Fibroblast of the conjunctiva (primary cell): ENCODE measurements around the gene EXOC3L4.
A peak's percentile ranks its signal among the peaks of the same experiment; 100 is the strongest.
"Not testable (repeated sequence)": the region's sequence is repeated elsewhere in the genome, so short reads cannot be mapped to it uniquely, and the experiment has no call there.

Experiments
- DNase-seq: peaks from one replicate; pipeline ENCODE4 v3.0.0-alpha.2; 2010; ENCODE audit warnings: low read depth

EXOC3L4 gene

DNA sequence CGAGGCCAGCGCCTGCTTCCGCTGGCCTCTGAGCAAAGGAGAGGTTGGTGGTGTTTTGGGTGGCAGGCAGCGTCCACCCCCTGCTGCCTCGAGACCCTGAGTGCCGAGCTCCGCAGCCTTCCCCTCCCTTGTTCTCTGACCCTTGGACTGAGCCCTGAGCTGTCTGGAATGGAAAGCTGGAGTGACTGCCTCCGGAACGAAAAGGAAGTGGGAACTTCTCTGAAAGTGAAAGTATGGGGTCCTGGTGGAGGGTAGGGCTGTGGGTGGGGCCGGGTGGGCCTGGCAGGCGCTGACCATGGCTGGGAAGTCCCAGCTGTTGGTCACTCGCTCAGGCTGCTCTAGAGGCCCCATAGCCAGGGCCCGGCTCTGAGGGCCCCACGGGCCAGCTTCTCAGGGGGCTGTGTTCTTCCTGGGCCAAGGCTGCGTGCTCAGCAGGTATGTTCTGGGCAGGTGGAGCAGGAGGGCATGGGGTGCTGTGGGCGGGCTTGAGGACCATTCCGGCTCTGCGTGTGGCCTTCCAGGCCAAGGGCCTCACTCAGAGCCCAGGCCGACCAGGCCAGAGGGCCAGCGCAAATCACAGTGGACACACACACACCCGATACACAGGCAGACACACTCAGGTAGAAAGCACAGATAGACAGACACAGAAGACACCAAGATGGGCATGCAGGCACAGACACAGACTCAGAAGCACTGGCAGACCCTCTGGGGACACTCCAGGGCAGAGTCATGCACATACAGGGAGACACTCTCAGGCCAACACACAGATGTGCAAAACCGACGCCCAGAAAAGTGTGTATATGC, at the start of gene EXOC3L4:
Gene EXOC3L4, plus strand, starts transcription at position 320 of the 804 bp plus-strand sequence. CDS start 5,495 bp downstream, outside the sequence.
- DNase-seq: no peak

DNA sequence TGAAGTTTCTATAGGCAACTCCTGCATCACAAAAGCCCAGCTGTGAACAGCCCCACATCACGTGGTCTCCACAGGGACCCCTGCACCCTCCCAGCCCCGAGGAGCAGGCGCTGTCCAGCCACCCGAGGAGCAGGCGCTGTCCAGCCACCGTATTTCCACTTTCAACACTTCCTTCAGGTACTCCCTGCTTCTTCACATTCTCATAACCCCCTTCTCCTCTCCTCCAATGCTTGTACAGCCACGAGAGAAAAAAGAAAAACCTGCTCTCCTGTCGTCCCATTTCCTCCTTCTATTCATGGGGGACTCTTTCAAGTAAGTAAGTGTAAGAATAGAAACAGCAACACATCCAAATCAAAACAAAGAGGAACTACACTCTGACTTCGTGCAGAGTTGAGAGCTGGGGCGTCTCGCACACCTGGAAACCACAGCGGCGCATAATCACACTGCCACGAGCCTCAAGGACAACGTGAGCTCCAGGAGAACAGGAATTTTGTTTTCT, 49.1 kb upstream of the EXOC3L4 start:
- DNase-seq: no peak

DNA sequence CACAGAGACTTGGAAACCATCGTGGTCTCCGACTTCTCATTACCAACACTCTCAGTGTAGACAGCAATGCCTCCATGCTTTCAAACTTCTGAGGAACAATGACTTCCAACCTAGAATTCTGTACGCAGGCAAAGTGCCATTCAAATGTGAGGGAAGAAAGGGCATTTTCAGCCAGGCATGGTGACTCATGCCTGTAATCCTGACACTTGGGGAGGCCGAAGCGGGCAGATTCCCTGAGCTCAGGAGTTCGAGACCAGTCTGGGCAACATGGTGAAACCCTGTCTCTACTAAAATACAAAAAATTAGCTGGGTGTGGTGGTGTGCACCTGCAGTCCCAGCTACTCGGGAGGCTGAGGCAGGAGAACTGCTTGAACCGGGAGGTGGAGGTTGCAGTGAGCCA, 47.1 kb upstream of the EXOC3L4 start:
- DNase-seq: not testable (repeated sequence)

DNA sequence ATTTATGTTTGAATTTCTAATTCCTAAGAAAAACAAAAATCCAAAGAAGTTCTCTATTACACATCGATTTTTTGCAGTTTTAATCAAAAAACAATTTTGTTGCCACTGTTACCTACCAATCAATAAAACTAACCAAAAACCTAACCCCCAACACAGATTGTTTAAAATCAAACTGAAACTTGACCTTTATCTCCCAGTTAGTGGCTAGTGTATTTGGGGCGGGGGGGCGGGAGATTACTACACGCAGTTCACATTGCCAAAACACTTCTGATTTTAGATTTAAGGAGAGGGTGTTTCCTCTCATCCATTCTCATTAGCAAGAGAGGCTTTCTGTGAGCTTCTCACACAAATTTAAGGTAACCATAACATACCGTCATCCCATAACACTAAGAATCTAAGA, 43.6 kb upstream of the EXOC3L4 start:
- DNase-seq: no peak

DNA sequence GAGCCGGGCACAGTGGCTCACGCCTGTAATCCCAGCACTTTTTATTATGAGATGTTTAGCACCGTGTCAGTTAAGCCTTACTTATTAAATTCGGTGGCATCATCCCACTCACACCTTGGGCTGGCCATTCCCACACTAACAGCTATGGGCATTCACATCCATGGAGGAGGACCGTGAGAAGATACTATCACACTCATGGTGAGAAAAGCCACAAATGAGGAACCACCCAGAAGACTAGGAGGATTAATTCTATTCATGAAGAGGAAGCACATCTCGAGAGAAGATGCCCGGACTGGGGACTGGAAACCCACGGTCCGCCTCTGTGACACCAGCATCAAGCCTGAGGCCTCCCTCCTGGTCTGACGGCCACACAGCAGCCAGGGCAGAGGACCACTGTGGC, 42.1 kb upstream of the EXOC3L4 start:
- no peak for DNase-seq

GRCh38 chr14:103055695-103056094, 38.8 kb upstream of the EXOC3L4 start:
- DNase-seq: no peak

- peak; percentile 41 for DNase-seq
Observed at GRCh38 chr14:103056322-103057027, 38.0 kb upstream of the EXOC3L4 start.

- DNase-seq: no peak
Observed at GRCh38 chr14:103057028-103057371, 37.5 kb upstream of the EXOC3L4 start.

DNA sequence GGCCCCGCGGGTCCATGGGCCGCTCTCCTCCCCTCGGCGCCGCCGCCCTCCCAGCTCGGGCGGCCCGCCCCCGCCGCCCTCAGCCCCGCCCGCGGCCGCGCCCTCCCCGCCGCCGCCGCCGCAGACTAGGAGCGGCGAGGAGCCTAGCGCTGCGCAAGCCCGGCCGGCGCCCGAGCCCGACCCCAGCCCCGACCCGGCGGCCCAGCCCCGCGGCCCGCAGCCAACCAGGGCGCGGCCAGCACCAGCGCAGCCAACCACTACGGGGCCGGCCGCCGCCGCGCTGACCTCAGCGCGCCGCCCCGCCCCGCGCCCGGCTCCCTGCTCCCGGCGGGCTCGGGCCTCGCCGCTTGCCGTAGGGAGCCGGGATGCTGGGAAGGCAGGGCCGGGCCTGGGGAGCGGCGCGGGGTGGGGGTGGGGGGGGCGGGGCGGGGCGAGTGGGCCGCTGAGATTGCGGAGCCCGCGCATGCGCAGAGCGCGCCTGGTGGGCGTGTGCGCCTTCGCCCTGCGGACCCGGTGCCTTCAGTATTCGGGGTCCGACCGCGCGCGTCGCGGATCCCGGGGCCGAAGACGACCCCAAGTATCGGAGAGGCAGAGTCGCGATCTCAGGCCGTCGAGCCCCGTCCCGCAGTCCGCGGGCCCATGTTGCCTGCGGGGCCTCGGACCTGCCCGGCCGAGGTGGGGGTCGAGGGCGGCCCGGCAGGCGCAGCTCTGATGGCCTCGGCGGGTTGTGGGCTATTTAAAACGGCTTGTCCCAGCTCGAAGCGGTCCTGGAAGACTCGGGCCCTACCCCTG, 37.0 kb upstream of the EXOC3L4 start, which contains the start of gene CDC42BPB:
Gene CDC42BPB, minus strand, starts transcription at position 178 of the 792 bp plus-strand sequence. CDS start 376 bp downstream, outside the sequence.
- DNase-seq: peak; percentile 77

DNA sequence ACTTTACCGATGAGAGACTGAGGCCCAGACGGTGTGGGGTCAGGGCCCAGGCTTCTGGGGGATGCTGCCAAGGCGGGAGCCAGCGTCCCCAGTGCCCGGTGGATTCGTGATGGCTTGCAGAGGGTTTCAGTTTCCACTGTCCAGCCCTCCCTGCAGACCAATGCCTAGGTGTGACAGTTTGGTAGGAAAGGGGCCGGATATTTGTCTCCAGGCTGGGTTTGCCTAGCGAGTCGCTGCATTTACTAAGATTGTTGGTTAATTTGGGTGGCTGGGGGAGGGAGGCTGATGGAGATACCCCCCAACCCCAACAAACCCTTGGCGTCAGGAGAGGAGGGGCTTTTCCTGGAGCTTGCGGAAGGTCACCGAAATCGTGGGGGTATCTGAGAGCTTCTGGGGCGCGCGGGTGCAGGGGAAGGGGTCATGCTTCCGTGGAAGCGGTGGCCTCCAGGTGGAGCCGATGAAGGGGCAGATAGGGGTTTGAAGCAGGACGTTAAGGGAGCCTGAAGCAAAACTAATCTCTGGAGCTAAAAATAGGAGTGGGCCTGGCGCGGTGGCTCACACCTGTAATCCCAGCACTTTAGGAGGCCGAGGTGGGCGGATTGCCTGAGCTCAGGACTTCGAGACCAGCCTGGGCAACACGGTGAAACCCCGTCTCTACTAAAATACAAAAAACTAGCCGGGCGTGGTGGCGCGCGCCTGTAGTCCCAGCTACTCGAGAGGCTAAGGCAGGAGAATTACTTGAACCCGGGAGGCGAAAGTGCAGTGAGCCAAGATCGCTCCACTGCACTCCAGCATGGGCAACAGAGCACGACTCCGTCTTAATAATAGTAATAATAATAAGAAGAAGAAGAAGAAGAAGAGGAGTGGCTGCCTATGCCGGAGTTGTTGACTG, 36.1 kb upstream of the EXOC3L4 start:
- no peak for DNase-seq

DNA sequence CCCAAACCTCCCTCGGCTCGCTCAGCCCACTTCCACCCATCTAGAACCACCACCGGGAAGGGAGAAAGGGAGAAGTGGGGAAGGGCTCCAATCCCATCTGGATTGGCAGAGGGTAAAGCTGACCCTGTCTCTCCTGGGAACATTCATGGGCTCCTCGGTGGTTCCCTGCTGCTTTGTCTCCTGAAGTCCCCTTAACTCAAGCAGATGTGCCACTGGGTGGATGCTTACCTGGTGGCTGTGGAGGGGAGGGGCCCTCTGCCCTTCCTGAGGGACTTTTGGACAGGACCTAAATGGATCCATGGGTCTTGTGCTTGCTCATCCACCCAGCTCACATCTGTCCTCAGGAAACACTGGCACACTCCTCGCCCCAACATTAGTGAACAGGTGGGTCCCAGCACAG, 35.0 kb upstream of the EXOC3L4 start:
- no peak for DNase-seq

- DNase-seq: no peak
Observed at GRCh38 chr14:103061482-103061976, 33.0 kb upstream of the EXOC3L4 start.

- no peak for DNase-seq
Observed at GRCh38 chr14:103064436-103064835, 30.1 kb upstream of the EXOC3L4 start.

- no peak for DNase-seq
Observed at GRCh38 chr14:103064978-103065377, 29.5 kb upstream of the EXOC3L4 start.

DNA sequence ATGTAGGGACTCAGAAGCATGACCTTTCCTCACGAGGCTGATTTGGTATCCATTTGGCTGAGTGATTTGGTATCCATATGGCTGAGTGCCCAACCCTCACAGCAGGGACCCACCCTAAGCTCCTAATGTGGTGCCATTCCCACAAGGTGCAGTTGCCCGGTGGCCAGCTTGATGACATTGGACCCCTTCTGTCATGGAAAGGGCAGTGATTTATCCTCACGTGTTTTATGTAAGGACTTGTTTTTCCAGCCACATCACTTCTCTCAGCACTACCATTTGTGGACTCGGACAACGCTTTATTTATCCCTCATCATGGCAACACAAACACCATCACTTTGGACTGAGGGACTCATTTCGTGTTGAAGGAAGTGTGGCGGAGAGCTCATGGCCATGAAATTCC, 28.7 kb upstream of the EXOC3L4 start:
- no peak for DNase-seq

- no peak for DNase-seq
Observed at GRCh38 chr14:103066399-103066798, 28.1 kb upstream of the EXOC3L4 start.

DNA sequence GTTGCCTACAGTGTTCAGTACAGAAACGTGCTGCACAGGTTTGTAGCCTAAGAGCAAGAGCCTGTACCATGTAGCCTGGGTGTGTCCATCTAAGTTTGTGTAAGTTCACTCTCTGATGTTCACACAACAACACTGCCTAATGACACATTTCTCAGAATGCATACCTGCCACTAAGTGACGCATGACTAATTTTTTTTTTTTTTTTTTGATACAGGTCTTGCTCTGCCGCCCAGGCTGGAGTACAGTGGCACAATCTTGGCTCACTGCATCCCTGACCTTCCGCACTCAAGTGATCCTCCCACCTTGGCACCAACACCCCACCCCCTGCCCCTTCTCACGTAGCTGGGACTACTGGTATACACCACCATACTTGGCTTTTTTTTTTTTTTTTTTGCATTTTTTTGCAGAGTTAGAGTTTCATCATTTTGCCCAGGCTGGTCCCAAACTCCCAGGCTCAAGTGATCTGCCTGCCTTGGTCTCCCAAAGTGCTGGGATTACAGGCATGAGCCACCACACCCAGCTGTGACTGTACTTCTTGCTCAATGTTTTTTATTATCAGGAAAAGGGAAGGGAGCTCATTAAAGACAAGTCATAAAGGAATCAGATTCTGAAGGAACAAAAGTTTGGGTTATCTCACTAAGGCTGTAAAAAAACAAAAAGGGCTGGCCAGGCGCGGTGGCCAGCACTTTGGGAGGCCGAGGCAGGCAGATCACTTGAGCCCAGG, 27.1 kb upstream of the EXOC3L4 start:
- DNase-seq: peak; percentile 23

DNA sequence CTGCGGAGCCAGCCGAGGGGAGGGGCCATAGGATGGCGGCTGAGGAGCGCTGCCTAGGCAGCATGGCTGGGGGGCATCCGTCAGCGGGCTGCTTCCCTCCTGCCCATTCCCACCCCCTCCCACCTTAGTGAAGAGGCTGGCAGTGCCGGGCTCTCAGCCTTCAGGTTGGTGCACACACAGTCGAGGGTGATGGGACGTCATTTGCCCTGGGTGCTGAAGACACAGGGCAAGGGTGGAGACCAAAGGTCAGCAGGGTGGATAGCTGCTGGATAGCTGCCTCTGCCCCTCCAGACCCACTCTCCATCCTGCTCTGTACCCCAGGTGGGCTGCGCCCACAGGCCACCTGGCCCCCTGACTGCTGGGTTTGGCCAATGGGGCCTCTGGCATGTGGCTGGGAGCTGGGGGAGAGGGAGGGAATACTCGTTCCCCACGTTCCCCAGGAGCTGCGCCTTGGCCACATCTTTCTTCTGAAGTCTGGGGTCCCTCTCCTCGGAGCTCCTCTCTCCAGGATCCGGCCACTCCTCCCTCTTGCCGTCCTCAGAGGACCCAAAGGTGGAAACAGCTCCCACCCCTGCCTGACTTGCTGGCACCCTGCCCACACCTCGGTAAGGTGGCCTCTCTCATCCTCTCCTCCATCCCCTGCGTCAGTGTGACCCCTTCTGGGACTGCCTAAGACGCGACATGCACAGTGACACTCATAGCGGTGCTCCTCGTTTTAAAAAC, 26.0 kb upstream of the EXOC3L4 start:
- no peak for DNase-seq

GRCh38 chr14:103070263-103070885, 24.2 kb upstream of the EXOC3L4 start:
- no peak for DNase-seq
